NCI-H2171 (cell line): ENCODE measurements around the gene YIF1A.
"Not testable (repeated sequence)": the region's sequence is repeated elsewhere in the genome, so short reads cannot be mapped to it uniquely, and the experiment has no call there.

Source experiments
- DNase-seq: peaks from one replicate; lab custom pipeline; 2025; lab: John Stamatoyannopoulos, UW

YIF1A gene

DNA sequence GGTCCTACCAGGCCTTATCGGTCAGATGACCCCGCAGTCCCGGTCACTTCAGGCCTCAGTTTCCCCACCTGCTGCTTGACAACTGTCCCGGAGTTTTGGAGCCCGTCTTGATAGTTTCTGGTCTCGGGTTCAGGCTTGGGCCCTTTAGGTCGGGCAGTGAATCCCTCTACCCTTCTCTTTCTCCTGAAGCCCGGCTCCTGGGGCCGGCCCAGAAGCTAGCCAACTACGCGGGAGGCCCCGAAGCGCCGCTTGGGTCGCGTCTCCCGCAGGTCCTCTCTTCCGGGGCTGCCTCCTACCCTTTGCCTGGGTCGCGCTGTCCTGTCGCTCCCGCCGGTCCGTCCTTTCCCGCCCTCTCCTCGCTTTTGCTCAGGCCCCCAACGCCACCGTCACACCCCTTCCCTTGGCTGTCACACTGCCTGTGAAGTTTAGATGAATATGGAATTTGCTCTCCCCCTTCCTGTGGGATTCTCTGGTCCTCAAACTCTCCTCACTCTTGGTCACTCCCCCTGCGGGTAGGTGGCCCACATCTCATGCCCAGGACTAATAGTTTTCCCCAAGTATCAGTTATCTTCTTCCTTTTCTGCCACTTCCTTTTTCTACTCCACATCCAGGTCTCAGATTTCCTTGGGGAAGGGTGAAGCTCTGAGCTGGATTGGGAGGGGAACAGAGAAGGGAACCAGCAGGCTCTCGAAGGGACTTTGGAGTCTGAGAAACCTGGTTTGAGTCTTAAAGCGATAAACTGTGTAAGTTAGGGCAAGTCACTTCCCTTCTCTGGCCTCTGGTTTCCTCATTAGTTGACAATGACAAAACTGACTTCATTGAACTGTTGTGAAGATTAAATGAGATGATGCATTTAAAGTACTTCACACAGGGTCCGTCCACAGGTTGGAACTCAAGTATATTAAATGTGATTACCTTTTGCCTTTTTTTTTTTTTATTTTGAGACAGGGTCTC is 19.7 kb downstream of the YIF1A start:
- no peak for DNase-seq

DNA sequence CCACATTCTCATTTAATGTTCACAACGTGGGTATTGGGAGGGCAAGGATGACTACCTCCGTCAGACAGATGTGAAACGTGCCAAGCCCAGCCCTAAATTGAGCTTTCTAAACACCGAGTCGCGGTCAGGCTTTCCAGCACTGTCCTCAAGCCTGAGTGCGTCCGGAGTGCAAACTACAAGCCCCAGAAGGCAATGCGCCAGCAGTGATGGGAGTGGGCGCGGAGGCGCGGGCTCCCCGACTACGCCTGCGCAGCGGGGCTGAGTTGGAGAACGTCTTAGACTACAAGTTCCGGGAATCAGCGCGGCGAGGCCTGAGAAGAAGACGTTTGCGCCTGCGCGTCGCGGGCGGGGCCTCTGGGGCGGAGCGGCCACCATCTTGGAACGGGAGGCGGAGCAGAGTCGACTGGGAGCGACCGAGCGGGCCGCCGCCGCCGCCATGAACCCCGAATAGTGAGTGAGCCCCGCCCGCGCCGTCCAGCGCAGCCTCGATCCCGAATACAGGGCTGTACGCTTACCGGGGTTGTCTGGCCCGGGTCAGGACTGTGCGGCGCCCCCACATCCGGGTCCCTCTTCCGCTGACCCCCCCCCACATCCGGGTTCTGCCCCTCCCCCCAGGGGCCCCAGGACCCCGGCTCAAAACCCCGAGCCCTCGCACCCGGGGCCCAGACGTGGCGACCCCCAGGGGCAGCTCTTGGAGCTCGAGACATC is 20.5 kb downstream of the YIF1A start, which contains the start of gene RAB1B:
Gene RAB1B, plus strand, starts transcription at position 396 of the 708 bp plus-strand sequence. Its CDS starts 41 bp downstream, at position 437.
- DNase-seq = peak; percentile 99

DNA sequence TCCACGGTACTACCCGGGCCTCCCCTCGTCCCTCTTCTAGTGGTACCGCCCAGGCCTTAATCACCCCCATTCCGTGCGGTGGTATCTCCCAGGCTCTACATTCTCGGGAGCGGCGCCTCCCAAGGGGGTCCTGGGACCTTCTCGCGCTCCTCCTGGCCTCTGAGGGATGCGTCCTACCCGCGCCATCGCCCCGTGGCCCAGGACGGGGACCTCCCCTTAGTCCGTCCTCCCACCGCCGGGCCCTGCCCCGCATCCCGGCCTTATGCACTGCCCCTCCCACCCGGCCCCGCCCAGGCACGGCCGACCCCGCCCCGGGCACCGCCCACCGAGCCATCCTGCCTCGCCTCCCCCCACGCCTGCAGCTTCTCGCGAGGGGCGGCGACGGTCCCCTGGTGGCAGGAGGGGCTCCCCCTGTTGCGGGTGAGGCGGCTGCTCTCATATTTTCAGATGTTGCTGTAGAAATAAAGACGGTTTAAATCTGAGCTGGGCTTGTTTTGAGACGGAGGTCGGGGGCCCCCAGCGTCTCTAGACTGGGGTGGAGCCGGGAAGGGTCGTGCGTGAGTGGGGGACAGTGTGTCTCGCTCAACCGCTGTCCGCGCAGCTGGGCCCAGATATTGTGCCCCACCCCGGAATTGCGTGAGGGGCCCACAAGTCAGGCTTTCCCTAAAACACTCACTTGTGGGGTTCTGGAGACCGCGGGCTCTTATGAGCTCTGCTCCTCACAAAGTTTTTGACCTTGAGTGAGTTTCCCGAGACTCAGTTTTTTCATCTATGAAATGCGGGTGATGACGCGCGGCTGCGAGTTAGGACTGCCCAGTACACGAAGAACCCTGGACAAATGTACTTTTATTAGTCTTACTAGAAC is 21.3 kb downstream of the YIF1A start:
- peak; percentile 83 for DNase-seq

DNA sequence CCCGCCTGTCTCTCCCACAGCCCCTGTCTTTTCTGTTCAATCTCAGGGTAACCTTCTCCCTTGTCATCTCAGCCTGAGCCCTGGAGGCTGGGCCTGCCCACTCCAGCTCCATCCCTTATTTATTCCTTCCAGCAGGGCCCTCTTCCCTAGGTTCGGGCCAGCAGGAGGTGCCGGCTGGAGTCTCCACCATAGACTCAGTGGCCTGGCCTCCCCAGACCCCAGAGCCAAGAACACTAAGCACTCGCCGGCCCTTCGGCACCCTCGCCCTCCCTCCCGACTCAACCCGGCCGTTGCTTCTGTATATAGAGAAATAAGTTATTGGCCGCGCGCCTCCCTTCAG is 21.9 kb downstream of the YIF1A start:
- no peak for DNase-seq

DNA sequence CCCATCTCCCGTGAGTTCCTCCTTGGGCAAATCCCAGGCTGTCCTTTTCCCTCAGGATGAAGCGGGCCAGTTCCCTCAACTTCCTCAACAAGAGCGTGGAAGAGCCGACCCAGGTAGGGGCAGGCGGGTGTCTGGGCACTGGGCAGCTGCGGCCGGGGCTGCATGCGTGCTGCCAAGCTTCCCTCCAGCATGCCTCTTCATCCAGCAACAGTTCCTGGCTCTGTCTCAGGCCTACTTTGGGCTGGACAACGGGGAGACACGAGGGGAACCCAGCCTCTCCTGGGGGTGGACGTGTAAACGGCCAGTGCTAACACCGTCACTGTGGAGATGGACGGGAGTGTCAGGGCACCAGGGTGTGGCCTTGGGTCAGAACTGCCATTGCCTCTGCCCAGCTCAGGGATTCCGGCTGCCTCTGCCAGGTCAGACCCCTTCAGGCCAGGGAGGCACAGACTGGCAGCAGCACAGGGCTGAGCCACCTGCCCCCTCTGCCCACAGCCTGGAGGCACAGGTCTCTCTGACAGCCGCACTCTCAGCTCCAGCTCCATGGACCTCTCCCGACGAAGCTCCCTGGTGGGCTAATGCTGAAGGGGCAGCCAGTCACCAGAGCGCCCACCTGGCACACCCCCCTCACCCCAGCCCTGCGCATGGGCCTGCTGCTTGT is 22.4 kb downstream of the YIF1A start:
- DNase-seq = no peak

DNA sequence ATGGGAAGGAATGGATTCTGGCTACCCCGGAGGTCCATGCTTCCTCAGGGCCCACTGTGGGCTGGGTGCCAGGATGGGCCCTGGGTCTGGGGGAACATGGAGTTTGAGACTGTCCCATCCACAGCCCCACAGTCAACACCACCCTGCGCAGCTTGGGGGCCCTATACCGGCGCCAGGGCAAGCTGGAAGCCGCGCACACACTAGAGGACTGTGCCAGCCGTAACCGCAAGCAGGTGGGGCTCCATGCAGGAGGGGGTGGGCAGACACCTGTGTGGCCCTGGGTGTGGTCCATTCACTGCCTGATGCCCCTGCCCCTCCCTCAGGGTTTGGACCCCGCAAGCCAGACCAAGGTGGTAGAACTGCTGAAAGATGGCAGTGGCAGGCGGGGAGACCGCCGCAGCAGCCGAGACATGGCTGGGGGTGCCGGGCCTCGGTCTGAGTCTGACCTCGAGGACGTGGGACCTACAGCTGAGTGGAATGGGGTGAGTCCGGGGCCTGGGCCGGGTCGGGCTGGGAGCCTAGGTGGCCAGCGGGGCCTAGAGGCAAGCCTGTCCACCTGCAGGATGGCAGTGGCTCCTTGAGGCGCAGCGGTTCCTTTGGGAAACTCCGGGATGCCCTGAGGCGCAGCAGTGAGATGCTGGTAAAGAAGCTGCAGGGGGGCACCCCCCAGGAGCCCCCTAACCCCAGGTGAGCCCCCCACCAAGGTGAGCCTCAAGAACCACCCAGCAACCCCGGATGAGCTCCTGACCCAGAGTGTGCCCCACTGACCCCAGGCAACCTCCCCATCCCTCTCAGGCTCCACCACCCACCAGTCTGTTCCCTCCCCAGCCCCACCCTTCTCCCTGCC is 23.2 kb downstream of the YIF1A start:
- DNase-seq = no peak

DNA sequence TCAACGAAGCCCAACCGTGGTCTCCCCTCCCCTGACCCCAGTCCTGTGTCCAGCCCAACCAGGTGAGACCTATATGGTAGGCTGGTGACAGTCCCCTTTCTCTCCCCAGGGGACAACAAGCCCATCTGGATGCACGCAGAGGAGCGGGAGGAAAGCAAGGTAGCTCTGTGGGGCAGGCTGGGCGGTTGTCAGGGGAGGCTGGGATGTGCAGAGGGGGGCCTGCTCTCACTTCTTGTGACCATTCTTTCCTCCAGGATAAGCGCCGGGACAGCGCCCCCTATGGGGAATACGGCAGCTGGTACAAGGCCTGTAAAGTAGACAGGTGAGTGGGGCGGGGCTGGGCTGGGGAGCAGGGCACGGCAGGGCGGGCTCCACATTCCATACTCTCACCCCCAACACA is 24.0 kb downstream of the YIF1A start:
- no peak for DNase-seq

DNA sequence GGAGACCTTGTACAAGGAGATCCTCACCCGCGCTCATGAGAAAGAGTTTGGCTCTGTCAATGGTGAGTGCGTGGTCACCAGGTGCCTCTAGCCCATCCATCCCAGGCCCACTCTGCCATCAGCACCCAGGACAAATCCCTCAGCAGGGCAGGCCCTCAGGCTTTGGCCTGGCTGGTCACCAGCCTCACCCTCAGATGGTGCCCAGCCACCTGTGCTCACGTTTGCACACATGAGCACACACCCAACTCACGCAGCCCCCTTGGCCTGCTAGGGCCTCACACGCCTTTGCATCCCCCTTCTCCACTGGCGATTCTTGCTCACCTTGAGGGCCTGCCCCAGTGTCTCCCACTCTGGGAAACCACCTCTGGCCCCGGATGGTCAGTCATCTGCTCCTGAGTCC is 24.6 kb downstream of the YIF1A start:
- no peak for DNase-seq

DNA sequence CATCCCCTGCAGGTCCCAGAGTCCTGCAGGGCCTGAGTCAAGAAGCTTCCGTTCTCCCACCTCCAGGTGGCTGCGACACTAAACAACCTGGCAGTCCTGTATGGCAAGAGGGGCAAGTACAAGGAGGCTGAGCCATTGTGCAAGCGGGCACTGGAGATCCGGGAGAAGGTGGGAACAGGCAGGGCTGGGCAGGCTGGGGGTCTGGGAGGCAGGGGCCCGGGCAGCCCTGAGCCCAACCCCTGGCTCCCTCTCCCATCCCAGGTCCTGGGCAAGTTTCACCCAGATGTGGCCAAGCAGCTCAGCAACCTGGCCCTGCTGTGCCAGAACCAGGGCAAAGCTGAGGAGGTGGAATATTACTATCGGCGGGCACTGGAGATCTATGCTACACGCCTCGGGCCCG is 25.2 kb downstream of the YIF1A start:
- no peak for DNase-seq

DNA sequence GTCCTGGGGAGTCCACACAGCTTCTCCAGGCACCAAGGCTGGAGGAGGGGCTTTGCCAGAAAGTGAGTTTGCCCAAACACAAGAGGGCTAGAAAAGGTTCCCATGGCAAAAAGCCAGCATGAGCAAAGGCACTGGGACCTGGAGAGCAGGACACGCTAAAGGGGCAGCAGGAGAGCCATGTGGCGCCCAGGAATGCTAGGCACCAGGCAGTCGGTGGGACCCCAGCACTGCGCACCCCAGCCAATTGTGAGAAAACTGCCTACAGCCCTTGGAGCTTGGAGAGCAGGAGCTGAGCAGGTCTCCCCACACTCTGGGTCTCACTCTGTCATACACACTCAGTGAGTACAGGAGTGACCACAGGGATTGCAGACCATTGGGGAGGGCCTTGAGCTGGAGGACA is 25.7 kb downstream of the YIF1A start:
- no peak for DNase-seq

DNA sequence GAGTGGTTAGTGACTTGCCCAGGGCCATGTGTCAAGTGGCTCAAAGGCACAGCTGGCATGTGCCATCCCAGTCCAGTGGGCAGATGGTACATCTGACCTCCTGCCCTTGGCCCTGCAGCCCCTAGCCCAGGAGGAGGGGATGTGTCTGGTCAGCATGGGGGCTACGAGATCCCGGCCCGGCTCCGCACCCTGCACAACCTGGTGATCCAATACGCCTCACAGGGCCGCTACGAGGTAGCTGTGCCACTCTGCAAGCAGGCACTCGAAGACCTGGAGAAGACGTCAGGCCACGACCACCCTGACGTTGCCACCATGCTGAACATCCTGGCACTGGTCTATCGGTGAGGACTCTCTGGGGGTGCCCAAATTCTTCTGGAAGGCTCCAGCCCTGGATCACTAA is 26.2 kb downstream of the YIF1A start:
- DNase-seq = no peak

DNA sequence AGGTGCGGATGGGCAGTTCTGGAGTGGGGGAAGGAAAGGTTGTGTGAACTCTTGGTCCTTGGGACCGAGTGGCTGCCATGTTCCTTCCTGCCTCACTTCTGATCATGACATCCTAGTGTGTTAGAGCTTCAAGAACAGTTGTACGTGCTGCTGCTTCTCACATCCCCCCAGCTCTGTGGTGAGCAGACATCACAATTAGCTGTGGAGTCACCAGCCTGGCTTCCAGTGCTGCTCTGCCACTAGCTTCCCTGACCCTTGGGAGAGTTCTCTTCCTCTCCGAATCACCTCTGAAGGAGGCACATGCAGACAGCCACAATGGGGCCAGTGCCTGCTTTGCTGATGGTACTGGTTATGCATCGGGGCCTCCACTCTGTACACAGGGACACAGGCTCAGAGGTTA is 26.8 kb downstream of the YIF1A start:
- no peak for DNase-seq

DNA sequence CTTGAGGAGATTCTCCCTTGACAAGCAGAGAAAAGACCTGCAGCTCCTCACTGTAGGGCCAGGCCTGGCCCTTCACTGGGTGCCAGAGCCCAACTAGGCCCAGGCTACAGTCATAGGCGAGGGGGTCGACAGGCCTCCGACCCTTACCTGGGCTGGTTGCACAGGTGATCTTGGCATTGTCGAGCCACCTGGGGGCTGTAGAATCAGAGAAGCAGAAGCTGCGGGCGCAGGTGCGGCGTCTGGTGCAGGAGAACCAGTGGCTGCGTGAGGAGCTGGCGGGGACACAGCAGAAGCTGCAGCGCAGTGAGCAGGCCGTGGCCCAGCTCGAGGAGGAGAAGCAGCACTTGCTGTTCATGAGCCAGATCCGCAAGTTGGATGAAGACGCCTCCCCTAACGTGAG is 27.4 kb downstream of the YIF1A start:
- no peak for DNase-seq

DNA sequence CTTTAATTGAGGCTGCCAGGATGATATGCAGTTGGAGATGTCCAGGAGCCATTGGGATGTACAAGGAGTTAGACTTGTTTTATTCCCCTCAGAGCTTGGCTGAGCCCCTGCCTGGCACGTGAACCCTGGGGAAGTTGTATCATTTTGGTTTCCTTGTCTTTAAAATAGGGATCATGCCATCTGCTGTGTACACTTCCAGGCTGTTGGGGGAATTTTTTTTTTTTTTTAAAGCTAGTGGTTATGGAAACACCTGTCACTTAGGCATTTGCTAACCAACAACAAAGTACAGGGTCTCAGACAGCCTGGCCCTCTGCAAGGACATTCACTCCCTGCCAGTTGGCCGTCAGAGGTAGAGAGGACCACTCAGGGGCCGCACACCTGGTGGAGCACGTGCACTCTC is 29.0 kb downstream of the YIF1A start:
- peak; percentile 76 for DNase-seq

DNA sequence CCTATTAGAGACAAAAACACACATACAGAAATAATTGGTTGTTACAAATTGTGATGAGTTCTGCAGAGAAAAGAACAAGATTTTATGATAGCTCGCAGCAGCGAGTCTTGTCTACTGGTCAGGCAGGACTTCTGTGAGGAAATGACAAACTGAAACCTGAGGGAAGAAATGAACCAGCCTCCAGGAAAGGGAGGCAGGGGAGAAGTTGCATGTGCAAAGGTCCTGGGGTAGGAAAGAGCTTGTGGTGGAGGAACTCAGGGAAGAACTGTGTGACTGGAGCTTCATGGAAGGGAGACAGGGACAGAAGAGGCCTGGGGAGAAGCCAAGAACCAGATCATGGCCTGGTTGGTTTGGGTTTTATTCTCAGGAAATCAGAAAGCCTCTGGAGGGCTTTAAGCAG is 29.7 kb downstream of the YIF1A start:
- DNase-seq = no peak

DNA sequence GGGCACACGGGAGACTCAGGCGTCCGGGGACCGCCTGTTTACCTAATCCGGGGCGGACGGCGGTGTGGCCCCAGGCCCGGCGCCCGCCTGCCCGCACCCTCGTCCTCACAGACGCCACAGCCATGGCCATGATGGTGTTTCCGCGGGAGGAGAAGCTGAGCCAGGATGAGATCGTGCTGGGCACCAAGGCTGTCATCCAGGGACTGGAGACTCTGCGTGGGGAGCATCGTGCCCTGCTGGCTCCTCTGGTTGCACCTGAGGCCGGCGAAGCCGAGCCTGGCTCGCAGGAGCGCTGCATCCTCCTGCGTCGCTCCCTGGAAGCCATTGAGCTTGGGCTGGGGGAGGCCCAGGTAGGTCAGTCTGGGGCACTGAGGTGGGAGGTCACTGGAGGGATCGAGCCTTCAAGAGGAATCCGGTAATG is 30.5 kb downstream of the YIF1A start:
- no peak for DNase-seq

DNA sequence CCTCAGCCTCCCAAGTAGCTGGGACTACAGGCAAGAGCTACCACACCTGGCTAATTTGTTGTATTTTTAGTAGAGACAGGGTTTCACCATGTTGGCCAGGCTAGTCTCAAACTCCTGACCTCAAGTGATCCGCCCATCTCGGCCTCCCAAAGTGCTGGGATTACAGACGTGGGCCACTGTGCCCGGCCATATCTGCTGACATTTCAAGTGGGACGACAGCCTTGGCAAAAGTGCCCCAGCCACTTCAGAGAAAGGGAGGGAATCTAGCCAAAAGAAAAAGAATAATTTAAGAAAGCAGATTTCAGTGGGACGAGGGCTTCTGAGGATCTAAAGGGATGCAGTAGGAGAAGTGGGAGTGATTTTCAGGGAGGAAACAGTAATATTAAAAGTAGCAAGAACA is 35.9 kb downstream of the YIF1A start:
- DNase-seq = not testable (repeated sequence)

DNA sequence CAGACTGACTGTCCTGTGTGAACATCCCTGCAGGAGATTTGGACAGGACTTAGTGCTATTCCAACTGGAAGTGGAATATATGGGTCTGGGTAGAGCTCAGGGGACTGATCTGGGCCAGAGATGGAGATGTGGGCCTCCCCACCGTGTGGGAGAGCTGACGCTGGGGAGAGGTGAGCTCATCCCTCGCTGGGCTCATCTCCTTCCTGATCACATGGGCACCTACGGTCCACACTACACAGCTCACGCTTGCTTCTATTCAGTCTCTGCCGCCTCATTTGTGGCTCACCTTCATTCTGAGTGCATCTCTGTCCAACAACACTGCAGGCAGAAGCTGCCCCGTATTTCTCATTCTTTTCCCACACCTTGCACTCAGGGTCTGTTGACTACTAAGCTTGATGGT is 37.1 kb downstream of the YIF1A start:
- no peak for DNase-seq

DNA sequence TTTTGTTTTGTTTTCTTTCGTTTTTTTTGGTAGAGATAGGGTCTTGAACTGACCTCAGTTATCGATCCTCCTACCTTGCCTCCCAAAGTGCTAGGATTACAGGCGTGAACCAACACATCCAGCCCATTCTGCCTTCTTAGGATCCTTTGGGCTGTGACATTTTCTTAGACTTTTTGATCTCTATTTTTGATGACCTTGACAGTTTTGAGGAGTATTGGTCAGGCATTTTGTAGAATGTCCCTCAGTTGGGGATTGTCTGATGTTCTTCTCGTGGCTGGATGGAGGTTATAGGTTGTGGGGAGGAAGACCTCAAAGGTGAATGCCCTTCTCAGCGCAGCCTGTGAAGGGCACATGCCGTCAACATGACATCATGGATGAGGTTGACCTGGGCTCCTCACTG is 40.0 kb downstream of the YIF1A start:
- DNase-seq = no peak

DNA sequence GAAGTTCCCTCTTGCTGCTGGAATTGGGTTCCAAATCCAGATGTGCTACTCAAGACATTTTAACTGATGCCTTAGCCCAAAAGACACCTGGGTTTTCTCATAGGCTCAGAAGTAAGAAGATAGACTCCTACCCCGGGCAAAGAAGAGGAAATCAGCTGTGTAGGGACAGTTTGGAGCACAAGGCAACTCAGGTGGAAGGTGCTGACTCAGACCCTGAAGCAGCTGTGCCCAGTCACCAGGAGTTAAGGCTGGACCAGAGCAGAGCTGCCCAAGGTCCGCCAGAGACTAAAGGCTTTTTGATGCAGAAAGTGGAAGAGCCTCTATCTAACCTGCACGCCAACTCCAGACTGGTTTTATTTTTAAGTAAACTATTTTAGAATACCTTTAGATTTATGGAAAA is 41.1 kb downstream of the YIF1A start:
- no peak for DNase-seq

DNA sequence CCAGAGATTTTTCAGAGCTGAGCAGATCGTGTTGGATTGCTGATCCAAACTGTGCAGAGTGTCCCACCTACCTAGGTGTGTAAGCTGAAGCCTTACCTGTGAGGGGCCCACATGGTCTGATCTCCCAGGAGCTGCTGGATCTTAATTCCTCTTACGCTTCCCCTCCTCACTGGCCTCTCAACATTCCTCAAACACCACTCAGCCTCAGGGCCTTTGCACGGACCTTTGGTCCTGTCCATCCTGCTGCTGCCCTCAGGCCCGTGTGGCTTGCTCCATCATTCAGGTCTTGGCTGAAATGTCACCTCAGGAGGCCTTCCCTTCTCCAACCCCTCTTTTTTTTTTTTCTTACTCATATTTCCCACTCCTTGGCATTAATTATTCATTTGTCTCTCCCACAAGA is 41.6 kb downstream of the YIF1A start:
- DNase-seq = no peak
